ENCODE results near the gene KCNJ6. TPM values are rescaled to one million over a fixed set of nuclear protein-coding genes. Genes with fewer than 3 reads are reported as not detected.

The KCNJ6 gene
- total and polyA plus RNA-seq, 2 donors from 2014 or later, result 0.06 TPM; not detected in 1

GRCh38 chr21:37936010-37936785 is 19.9 kb upstream of the KCNJ6 start:
- DNase-seq (no peak), FAIRE-seq (no peak)
- intact Hi-C loops (cut with DNase I), result no loop called here
- H3K27me3 ChIP-seq (ENCODE audit: control insufficient read depth, insufficient read depth, low read length), result no peaks in the 10 kb centered on the region
- H3K4me3 ChIP-seq (ENCODE audit: low read length in 3 of 3), result no peak overlapping the region
- no peak for TF ChIP-seq CTCF (IDR thresholded peaks at IDR 0.05; ENCODE audit: borderline replicate concordance, extremely low read depth, insufficient read depth)
- no peaks in the 10 kb centered on the region for H3K4me1 ChIP-seq (ENCODE audit: control insufficient read depth in 2 of 3, insufficient read depth in 2 of 3, low read depth in 1 of 3, low read length in 3 of 3)
- no peak overlapping the region for H3K27ac ChIP-seq (ENCODE audit: low read depth in 2 of 2, low read length in 2 of 2)
- H3K9me3 ChIP-seq (ENCODE audit: control insufficient read depth in 2 of 3, insufficient read depth in 1 of 3, low read length in 3 of 3), result peaks cover 0 to 13% (median 0%) of the 10 kb centered on the region in 3 donors
- H3K9ac ChIP-seq (ENCODE audit: low read length in 3 of 3), result no peak overlapping the region
- H3K36me3 ChIP-seq (ENCODE audit: control insufficient read depth in 2 of 3, insufficient read depth in 3 of 3, low read length in 3 of 3), result no peaks in the 10 kb centered on the region

- H3K4me3 ChIP-seq (ENCODE audit: low read length in 3 of 3), result no peak overlapping the region
- no peak for TF ChIP-seq CTCF (IDR thresholded peaks at IDR 0.05; ENCODE audit: borderline replicate concordance, extremely low read depth, insufficient read depth)
- H3K27ac ChIP-seq (ENCODE audit: low read depth in 2 of 2, low read length in 2 of 2), result no peak overlapping the region
- peaks cover 0 to 13% (median 0%) of the 10 kb centered on the region in 3 donors for H3K9me3 ChIP-seq (ENCODE audit: control insufficient read depth in 2 of 3, insufficient read depth in 1 of 3, low read length in 3 of 3)
- no peaks in the 10 kb centered on the region for H3K4me1 ChIP-seq (ENCODE audit: control insufficient read depth in 2 of 3, insufficient read depth in 2 of 3, low read depth in 1 of 3, low read length in 3 of 3)
- no peaks in the 10 kb centered on the region for H3K36me3 ChIP-seq (ENCODE audit: control insufficient read depth in 2 of 3, insufficient read depth in 3 of 3, low read length in 3 of 3)
- FAIRE-seq (no peak), DNase-seq (no peak)
- no peak overlapping the region for H3K9ac ChIP-seq (ENCODE audit: low read length in 3 of 3)
- no peaks in the 10 kb centered on the region for H3K27me3 ChIP-seq (ENCODE audit: control insufficient read depth, insufficient read depth, low read length)
- intact Hi-C loops (cut with DNase I), result no loop called here
These were observed 16.7 kb upstream of the KCNJ6 start for GRCh38 chr21:37932936-37933335.

- no peaks in the 10 kb centered on the region for H3K27me3 ChIP-seq (ENCODE audit: control insufficient read depth, insufficient read depth, low read length)
- no peak overlapping the region for H3K4me3 ChIP-seq (ENCODE audit: low read length in 3 of 3)
- DNase-seq (no peak), FAIRE-seq (no peak)
- peaks cover 0 to 4% (median 0%) of the 10 kb centered on the region in 3 donors for H3K9me3 ChIP-seq (ENCODE audit: control insufficient read depth in 2 of 3, insufficient read depth in 1 of 3, low read length in 3 of 3)
- no peaks in the 10 kb centered on the region for H3K4me1 ChIP-seq (ENCODE audit: control insufficient read depth in 2 of 3, insufficient read depth in 2 of 3, low read depth in 1 of 3, low read length in 3 of 3)
- no peaks in the 10 kb centered on the region for H3K36me3 ChIP-seq (ENCODE audit: control insufficient read depth in 2 of 3, insufficient read depth in 3 of 3, low read length in 3 of 3)
- no peak overlapping the region for H3K9ac ChIP-seq (ENCODE audit: low read length in 3 of 3)
- no peak for TF ChIP-seq CTCF (IDR thresholded peaks at IDR 0.05; ENCODE audit: borderline replicate concordance, extremely low read depth, insufficient read depth)
- intact Hi-C loops (cut with DNase I), result no loop called here
- no peak overlapping the region for H3K27ac ChIP-seq (ENCODE audit: low read depth in 2 of 2, low read length in 2 of 2)
These were observed 11.5 kb upstream of the KCNJ6 start for GRCh38 chr21:37927711-37928110.

Measured in kidney (tissue), 14 donors.